PC-3 (cell line): ENCODE measurements around the gene D2HGDH.

ENCODE experiments used
- CTCF ChIP-seq: fragments of 300-600 bp; sonication (generic); conservative IDR thresholded peaks from 2 replicates; pipeline ENCODE4 v1.5.1; 2017; ENCODE audit warnings: antibody characterized with exemption, low read depth, mild to moderate bottlenecking, low read length
- EZH2 ChIP-seq: fragments of 300-600 bp; sonication (generic); IDR thresholded peaks from one replicate; pipeline ENCODE4 v1.6.1; 2017; ENCODE audit warnings: antibody characterized with exemption, mild to moderate bottlenecking, low read length; ENCODE audit not compliant: unreplicated experiment

GRCh38 chr2:241760301-241760771 lies 25.9 kb downstream of the D2HGDH start:
- TF ChIP-seq CTCF, result no peak
- TF ChIP-seq EZH2, result no peak
